GM12801 (cell line): ENCODE results near the gene KHDRBS2.

ENCODE experiments used
- CTCF ChIP-seq: IDR thresholded peaks from one replicate; pipeline ENCODE4 v1.5.1; 2011; ENCODE audit warnings: control low read depth; ENCODE audit not compliant: insufficient read length; ENCODE audit errors: extremely low read depth

KHDRBS2 gene

DNA sequence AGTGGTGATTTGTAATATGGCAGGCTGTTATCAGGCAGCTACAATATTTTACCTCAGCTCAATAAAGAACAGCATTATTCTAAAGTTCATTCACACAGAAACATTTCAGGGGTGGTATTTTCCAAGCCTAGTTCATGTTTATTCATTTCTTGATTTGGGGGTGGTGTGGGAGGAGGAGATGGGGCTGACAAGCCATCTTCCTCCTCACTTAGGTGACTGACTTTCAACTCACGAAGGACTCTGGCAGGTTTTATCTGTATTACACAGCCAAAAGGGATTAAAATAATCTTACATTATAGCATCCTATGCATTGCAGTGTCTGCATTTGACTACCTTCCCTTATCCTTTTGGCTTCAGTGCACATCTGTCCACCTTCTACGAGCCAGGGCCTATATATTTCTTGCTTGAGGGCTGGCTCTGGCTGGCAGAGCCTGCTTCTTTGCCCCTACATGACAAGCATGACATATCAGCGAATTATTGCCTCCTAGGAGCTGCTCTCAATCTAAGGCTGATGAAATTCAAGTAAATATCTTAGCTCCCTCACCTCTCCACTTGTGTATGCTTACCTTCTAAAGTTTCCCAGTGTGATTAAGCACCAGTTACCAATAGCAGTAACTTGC lies 20.0 kb downstream of the KHDRBS2 start:
- no peak for TF ChIP-seq CTCF

DNA sequence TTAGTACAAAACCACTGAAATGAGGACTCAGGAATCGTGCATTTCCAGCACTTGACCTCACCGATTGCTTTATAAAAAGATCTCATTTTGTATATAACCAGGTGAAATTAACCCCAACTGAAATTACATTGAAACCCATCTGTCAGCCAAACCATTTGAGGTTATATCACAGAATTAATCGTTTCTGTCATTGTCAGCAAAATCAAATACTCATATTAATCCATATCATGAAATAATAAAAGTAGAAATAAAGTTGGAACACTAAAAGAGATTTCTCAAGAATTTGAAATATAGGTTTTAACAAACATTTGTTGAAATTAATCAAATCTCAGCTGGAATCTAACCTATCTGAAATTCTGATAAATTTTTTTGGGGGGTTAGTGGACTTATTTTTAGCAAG lies 23.7 kb downstream of the KHDRBS2 start:
- no peak for TF ChIP-seq CTCF

- no peak for TF ChIP-seq CTCF
These were observed 39.9 kb downstream of the KHDRBS2 start for GRCh38 chr6:62246087-62246486.

DNA sequence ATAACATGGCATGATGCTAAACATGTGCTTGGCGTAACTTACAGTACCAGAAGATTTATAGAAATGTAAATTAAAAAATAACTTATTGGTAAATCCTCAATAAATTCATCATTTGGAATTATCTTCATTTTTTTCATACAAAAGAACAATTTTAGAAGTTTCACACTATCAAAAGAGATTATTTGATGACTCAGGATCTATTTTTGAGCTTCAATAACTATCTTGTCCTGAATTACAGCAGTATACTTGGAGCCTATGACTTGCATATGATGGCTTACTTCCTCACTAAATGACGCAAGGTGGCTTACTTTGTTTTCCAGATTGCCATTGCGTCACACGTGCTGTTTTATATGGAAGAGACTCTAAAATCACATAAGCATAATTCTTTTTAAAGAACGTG lies 49.2 kb downstream of the KHDRBS2 start:
- TF ChIP-seq CTCF: no peak

DNA sequence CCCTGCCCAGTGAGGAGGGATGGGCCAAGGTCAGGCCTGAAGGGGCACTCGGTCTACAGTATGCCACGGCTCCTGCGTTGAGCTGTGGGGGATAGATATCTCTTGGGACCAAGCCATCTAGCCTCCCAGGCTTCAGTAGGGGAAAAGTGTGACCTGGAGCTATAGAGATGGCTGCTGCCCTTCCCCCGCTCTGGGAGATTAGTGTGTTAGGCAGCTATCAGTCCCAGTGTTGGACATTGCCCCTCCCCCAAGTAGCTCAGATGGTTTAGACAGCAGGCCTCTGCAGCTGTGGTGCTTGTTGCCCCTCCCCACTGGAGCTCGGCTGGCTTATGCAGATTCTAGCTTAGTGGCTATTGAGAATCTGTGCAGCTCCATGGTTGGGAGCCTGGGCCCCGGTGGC lies 56.8 kb downstream of the KHDRBS2 start:
- no peak for TF ChIP-seq CTCF

DNA sequence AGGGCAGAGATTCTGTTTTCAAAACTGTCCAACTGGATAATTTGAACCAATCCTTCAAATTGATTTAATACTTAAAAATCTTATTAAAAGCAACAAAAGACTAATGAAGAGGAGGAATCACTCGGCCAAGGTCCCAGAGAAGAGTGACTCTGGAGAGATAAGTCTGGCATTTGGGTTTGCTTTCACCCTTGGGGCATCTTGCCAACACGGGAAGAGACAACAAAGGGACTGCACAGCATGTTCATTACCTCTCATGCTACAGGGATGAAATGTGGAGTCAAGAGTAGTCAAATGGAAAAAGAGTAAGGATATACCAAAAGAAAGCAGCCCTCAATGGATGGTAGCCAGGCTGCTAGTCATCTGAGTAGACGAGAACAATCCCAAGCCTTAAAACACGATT lies 68.2 kb downstream of the KHDRBS2 start:
- TF ChIP-seq CTCF: no peak

DNA sequence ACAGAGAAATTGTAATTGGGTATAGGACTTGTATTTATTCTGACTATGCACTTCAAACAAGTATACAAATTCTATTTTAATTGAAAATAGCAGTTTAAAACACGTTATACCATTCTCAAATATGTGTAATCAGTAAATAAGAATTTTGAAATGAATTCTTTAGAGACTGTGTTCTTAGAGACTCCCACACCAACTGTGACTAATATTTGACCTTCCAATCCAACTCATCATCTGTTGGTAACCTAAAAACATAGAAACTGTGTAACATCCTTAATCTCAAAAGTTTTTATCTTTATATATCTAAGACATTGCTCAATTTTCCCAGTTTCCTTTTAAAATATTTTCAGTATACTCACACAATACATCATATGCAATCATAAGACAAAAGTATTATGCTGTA lies 83.9 kb downstream of the KHDRBS2 start:
- TF ChIP-seq CTCF: no peak
